AG10803 (cell line): ENCODE measurements around the gene TTPAL.

ENCODE experiments used
- DNase-seq: peaks from one replicate; pipeline ENCODE4 v3.0.0; 2010; ENCODE audit warnings: low read depth
- H3K4me3 ChIP-seq: 2 replicates; pipeline ENCODE4 v1.5.1; 2011; ENCODE audit warnings: mild to moderate bottlenecking, low read length, control low read depth
- CTCF ChIP-seq: conservative IDR thresholded peaks from 2 replicates; pipeline ENCODE4 v1.5.1; 2011; ENCODE audit warnings: mild to moderate bottlenecking, low read length, control low read depth, inconsistent platforms

Gene TTPAL

GRCh38 chr20:44450903-44451450 lies 24.7 kb upstream of the TTPAL start:
- no peak for DNase-seq
- no peak for TF ChIP-seq CTCF
- no peak overlapping the region for H3K4me3 ChIP-seq

DNA sequence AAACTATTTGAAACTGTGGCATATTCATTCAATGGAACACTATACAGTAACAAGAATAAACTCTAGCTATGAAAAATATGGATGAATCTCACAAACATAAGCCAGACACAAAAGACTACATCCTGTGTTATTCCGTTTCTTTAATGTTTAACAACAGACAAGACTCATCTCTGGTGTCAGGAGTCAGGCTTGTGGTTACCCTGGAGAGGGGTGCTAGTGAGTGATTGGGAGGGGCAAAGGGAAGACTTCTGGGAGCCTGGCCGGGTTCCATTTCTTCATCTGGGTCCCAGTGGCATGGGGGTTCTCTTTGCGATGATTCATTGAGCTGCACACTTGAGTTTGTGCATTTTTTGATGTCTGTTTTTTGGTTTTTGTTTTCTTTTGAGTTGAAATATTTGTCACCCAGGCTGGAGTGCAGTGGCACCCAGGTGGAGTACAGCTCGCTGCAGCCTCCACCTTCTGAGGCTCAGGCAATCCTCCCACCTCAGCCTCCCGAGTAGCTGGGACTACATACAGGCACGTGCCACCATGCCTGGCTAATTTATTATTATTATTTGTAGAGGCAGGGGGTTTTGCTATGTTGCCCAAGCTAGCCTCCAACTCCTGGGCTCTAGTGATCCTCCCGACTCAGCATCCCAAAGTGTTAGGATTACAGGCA lies 21.2 kb upstream of the TTPAL start:
- no peak for TF ChIP-seq CTCF
- H3K4me3 ChIP-seq = no peak overlapping the region
- no peak for DNase-seq

- no peak for DNase-seq
- no peak for TF ChIP-seq CTCF
- no peak overlapping the region for H3K4me3 ChIP-seq
Observed at GRCh38 chr20:44455126-44455525, 20.5 kb upstream of the TTPAL start.

DNA sequence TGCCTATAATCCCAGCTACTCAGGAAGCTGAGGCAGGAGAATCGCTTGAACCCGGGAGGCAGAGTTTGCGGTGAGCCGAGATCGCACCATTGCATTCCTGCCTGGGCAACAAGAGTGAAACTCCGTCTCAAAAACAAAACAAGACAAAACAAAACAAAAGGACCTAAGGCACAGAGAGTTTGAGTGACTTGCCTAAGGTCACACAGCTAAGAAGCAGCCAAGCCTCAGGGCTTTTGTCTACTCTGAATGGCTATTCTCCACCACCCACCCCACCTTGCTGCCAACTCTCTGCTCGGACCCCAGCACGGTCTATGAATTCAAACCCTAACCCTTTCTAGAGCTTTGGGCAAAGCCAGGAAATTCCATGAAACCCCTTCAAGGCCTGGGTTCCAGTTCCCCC lies 19.1 kb upstream of the TTPAL start:
- no peak for TF ChIP-seq CTCF
- no peak for DNase-seq
- no peak overlapping the region for H3K4me3 ChIP-seq

- DNase-seq = no peak
- TF ChIP-seq CTCF = no peak
Observed at GRCh38 chr20:44457016-44457415, 18.7 kb upstream of the TTPAL start.

GRCh38 chr20:44459271-44459670 lies 16.4 kb upstream of the TTPAL start:
- no peak overlapping the region for H3K4me3 ChIP-seq

More at GRCh38 chr20:44457016-44457415, 18.7 kb upstream of the TTPAL start:
- no peak overlapping the region for H3K4me3 ChIP-seq

More at GRCh38 chr20:44459271-44459670, 16.4 kb upstream of the TTPAL start:
- TF ChIP-seq CTCF = no peak
- DNase-seq = no peak
